Heart left ventricle (tissue), 13 donors: Measurements from ENCODE around the gene CNGA2.

Source experiments
- CTCF ChIP-seq, 12 donors: fragments of 200-600 bp; sonication (generic) in 4 of 12; IDR thresholded peaks; one replicate each; pipeline versions ENCODE4 v1.5.0 to v1.8.0; 2018 to 2022; ENCODE audit warnings: antibody characterized with exemption in 12 of 12, mild to moderate bottlenecking in 5 of 12
- POLR2A ChIP-seq, 2 donors: fragments of 450-650 bp; IDR thresholded peaks; one replicate each; pipeline ENCODE4 v1.6.1; 2017; ENCODE audit warnings: antibody characterized with exemption in 2 of 2, mild to moderate bottlenecking in 2 of 2, moderate library complexity in 2 of 2
- donor health status: ischemic (EF 13 %, LVEDD 7.1; RV severe dilation, severe dysfunction).
- donor health status: DM: no; HTN: yes; CAD: no.
- donor health status: DM: no; HTN: no; CAD: no.
- donor health status: ischemic (EF 25% LVEDD 6.9; RV normal size, moderate dysfunction).
- donor health status: ischemic (EF 25% LVEDD 5.7; RV mildly dilated, moderate dysfunction).
- donor health status: ischemic (EF 35%, LVEDD 5.7; RV mildly dilated, moderate dysfunction).
- donor health status: nonischemic (EF 11% LVEDD 7.7; RV severe dilation, severe dysfunction).
- donor health status: DM: yes; HTN: yes; CAD: no.
- donor health status: PGD.
- donor health status: ischemic (EF 29% LVEDD 5.4; RV normal size, mild dysfunction).
- donor health status: nonischemic (EF 23%, LVEDD 6.1; RV moderate dilation, normal function).

GRCh38 chrX:151743651-151744470, 9.3 kb downstream of the CNGA2 start:
- no peak for TF ChIP-seq CTCF (IDR thresholded peaks at IDR 0.05)
- TF ChIP-seq POLR2A (IDR thresholded peaks at IDR 0.05) = no peak
